Right atrium auricular region (tissue), 2 donors: ENCODE data around the gene OR2L8. TPM values are rescaled to one million over a fixed set of nuclear protein-coding genes. Genes with fewer than 3 reads are reported as not detected.

Experiments
- DNase-seq: peaks from one replicate; pipeline ENCODE4 v3.0.0-alpha.2; 2019; ENCODE audit warnings: low spot score
- H3K27ac ChIP-seq, 2 donors: fragments of 200-600 bp; sonication (generic); 1 replicate in 1 of 2; 2 replicates in 1 of 2; pipeline ENCODE4 v1.5.1; 2016 to 2019
- H3K27me3 ChIP-seq, 2 donors: fragments of 200-600 bp; sonication (generic); one replicate each; pipeline versions ENCODE4 v1.5.1 to v1.6.0; 2017 to 2019
- H3K36me3 ChIP-seq: fragments of 200-600 bp; sonication (generic); one replicate; pipeline ENCODE4 v1.5.1; 2016
- H3K4me1 ChIP-seq, 2 donors: fragments of 200-600 bp; sonication (generic); one replicate each; pipeline versions ENCODE4 v1.5.1 to v1.6.0; 2017 to 2019
- H3K4me3 ChIP-seq, 2 donors: fragments of 200-600 bp; sonication (generic); 1 replicate in 1 of 2; 2 replicates in 1 of 2; pipeline ENCODE4 v1.5.1; 2017 to 2019; ENCODE audit warnings: mild to moderate bottlenecking in 1 of 2, moderate library complexity in 1 of 2
- H3K9me3 ChIP-seq, 2 donors: fragments of 200-600 bp; sonication (generic); one replicate each; pipeline ENCODE4 v1.5.1; 2019
- total RNA-seq, 2 donors: library from RNA; depleted of rRNA; stranded (reverse); fragments of >200 nt; gene quantifications; one replicate each; pipeline ENCODE4 v1.1.0, GENCODE V29; 2016
- TF ChIP-seq, protein P1 (sequence below), 2 donors: fragments of 200-600 bp; sonication (generic); IDR thresholded peaks; one replicate each; pipeline ENCODE4 v1.5.1; 2019; ENCODE audit warnings: antibody characterized with exemption in 2 of 2

The OR2L8 gene
- total RNA-seq, 2 donors from 2014 or later = not detected

DNA sequence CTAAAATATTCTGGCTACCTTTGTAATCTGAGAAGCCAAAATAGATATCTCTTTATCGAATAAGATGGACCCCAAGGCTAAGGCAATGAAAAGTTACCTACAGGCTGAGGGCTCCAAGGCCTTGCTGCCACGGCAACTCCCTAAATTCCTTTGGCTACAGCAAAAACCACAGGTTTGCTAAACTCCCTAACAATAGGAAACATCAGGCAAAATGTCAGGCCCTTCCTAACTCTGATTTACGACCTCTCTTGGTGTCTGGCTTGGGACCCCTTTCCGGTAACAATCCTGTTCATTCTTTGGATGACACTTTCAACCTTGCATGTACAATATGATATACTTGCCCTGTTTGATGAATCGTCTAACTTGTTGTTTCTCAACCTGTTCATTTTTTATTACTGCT lies 39.9 kb upstream of the OR2L8 start:
- no peaks in the 10 kb centered on the region for H3K36me3 ChIP-seq
- TF ChIP-seq, protein P1, sequence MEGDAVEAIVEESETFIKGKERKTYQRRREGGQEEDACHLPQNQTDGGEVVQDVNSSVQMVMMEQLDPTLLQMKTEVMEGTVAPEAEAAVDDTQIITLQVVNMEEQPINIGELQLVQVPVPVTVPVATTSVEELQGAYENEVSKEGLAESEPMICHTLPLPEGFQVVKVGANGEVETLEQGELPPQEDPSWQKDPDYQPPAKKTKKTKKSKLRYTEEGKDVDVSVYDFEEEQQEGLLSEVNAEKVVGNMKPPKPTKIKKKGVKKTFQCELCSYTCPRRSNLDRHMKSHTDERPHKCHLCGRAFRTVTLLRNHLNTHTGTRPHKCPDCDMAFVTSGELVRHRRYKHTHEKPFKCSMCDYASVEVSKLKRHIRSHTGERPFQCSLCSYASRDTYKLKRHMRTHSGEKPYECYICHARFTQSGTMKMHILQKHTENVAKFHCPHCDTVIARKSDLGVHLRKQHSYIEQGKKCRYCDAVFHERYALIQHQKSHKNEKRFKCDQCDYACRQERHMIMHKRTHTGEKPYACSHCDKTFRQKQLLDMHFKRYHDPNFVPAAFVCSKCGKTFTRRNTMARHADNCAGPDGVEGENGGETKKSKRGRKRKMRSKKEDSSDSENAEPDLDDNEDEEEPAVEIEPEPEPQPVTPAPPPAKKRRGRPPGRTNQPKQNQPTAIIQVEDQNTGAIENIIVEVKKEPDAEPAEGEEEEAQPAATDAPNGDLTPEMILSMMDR (IDR thresholded peaks at IDR 0.05) = no peak
- H3K9me3 ChIP-seq = no peaks in the 10 kb centered on the region
- H3K27me3 ChIP-seq = no peaks in the 10 kb centered on the region
- no peak overlapping the region for H3K4me3 ChIP-seq
- no peaks in the 10 kb centered on the region for H3K4me1 ChIP-seq
- H3K27ac ChIP-seq = no peak overlapping the region
- DNase-seq = no peak

DNA sequence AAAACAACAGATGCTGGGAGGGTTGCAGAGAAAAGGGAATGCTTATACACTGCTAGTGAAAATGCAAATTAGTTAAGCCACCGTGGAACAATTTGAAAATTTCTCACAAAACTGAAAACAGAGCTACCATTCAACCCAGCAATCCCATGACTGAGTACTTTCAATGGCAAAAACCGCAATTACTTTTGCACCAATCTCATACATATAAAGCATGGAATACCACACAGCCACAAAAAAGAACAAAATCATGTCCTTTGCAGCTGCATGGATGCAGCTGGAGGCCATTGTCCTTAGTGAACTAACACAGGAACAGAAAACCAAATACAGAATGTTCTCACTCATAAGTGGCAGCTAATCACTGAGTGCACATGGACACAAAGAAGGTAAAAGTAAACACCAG lies 34.9 kb upstream of the OR2L8 start:
- Histone ChIP-seq H3K27me3 (no peaks in the 10 kb centered on the region), H3K27ac (no peak overlapping the region), H3K9me3 (no peaks in the 10 kb centered on the region), H3K4me3 (no peak overlapping the region), H3K4me1 (no peaks in the 10 kb centered on the region), H3K36me3 (no peaks in the 10 kb centered on the region)
- TF ChIP-seq, protein P1 (IDR thresholded peaks at IDR 0.05) = no peak
- no peak for DNase-seq

DNA sequence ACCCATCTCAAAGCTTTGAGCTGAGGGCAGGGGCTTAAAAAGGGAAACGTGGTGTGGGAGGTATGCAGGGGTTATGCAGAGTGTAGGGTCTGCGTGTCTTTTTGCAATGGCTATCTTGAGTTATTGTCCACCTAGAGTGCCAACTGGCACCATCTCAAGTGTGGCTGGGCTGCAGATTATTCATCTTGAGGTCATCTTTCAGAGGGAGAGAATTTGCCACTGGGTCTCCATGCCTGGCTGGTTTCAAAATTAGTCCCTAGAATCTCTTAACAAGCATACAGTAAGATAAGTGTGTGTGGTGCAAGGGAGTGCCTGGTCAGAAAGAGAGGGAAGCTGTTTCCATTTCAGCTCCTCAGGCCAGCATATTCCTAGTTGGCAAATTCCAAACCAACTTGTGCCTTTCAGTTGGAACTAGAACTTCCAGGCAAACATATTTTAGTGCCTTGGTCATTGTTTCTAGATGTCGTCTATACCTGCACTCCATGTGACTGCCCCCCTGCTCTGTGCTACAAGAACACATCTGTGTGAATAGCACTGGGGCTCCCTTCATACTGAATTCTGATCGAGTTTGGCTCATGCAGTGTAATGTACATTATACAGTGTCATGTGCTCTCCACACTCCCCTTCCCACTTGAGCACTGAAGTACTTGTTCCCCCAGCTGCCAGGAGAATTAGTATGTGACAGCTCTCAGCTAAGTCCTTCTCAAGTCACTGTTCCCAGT lies 33.6 kb upstream of the OR2L8 start:
- TF ChIP-seq, protein P1 (IDR thresholded peaks at IDR 0.05) = no peak
- H3K27me3 ChIP-seq = no peaks in the 10 kb centered on the region
- H3K27ac ChIP-seq = no peak overlapping the region
- H3K36me3 ChIP-seq = no peaks in the 10 kb centered on the region
- H3K4me3 ChIP-seq = no peak overlapping the region
- H3K4me1 ChIP-seq = no peaks in the 10 kb centered on the region
- H3K9me3 ChIP-seq = no peaks in the 10 kb centered on the region
- no peak for DNase-seq

DNA sequence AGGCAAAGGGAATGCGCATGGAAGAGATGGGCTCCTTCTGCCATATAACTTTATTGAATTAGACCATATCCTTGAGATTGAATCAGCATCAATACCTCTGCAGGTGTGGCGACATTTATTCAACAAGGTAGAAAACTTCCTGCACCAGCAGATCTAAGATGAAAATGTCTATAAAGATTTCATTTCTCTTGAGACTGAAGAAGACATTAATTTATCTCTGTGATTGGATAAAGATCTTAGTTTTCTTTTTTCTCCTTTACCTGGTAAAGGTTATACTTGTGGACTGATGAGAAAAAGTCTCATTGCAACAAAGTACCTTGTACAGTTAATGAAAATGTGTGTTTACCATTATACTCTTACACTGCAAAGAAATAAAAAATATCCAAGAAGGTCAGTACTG lies 28.7 kb upstream of the OR2L8 start, which contains the start of gene OR2T8:
Gene OR2T8, plus strand, starts transcription at position 301 of the 400 bp plus-strand sequence. CDS start 766 bp downstream, outside the sequence.
- Histone ChIP-seq H3K4me3 (no peak within 1 kb of the TSS), H3K4me1 (no peaks in the 10 kb centered on the region), H3K27me3 (no peaks in the 10 kb centered on the region), H3K36me3 (no peaks in the 10 kb centered on the region), H3K9me3 (no peaks in the 10 kb centered on the region), H3K27ac (no peak within 1 kb of the TSS)
- TF ChIP-seq, protein P1 (IDR thresholded peaks at IDR 0.05) = no peak
- DNase-seq = no peak

DNA sequence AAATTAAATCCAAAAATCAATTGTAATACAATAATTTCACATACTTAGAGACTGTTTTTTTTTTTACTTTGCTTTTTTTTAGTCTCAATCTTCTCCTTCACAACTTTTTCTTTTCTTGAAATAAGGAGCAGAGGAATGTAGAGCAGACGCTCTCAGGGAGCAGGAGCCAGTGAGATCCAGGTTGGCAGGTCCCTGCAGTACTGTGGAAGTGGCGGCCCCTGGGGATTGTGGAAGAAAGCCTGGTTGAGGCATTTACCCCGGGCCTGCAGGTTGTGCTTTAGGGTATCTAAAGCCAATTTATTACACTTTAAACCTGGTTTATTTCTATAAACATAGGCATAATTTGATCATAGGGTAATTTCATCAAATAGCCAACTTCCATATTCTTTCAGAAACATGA lies 24.7 kb upstream of the OR2L8 start:
- Histone ChIP-seq H3K9me3 (no peaks in the 10 kb centered on the region), H3K4me3 (no peak overlapping the region), H3K27ac (no peak overlapping the region), H3K4me1 (no peaks in the 10 kb centered on the region), H3K27me3 (no peaks in the 10 kb centered on the region), H3K36me3 (no peaks in the 10 kb centered on the region)
- no peak for DNase-seq
- TF ChIP-seq, protein P1 (IDR thresholded peaks at IDR 0.05) = no peak

DNA sequence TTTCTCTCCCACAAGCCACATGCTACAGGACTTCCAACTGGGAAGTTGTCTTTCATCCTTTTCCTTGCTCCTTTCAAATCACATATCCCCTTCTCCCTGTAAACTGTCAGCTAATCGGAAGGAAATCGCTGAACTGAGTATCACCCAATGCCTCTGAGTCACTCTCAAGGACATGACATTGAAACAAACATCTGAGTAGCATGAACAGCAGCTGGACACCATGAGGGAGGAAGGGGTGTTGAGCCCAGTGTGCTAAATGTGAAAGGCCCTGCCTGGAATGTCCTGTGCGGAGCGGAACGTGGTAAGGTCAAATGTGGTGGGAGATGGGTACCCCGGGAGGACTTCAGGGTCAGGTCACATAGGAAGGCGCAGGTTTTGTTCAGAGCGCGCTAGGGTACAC lies 23.8 kb upstream of the OR2L8 start, which contains the start of gene OR2AJ1:
Gene OR2AJ1, plus strand, starts transcription at position 22 of the 400 bp plus-strand sequence. CDS start 8,880 bp downstream, outside the sequence.
- H3K36me3 ChIP-seq = no peaks in the 10 kb centered on the region

More for the DNA sequence above, 23.8 kb upstream of the OR2L8 start, which contains the start of gene OR2AJ1:
- TF ChIP-seq, protein P1 (IDR thresholded peaks at IDR 0.05) = no peak
- DNase-seq = no peak
- no peaks in the 10 kb centered on the region for H3K9me3 ChIP-seq
- H3K27me3 ChIP-seq = no peaks in the 10 kb centered on the region
- H3K4me1 ChIP-seq = no peaks in the 10 kb centered on the region
- H3K4me3 ChIP-seq = no peak within 1 kb of the TSS
- H3K27ac ChIP-seq = no peak within 1 kb of the TSS
